GM21723 (cell line): ENCODE measurements around the gene PTAR1.
"Not testable (repeated sequence)": the region's sequence is repeated elsewhere in the genome, so short reads cannot be mapped to it uniquely, and the experiment has no call there.

Experiments
- ATAC-seq: cut with Tn5 transposase; IDR thresholded peaks from one replicate; pipeline ENCODE4 v1.9.1; 2021; ENCODE audit warnings: mild to moderate bottlenecking, moderate library complexity; ENCODE audit not compliant: unreplicated experiment

Gene PTAR1

GRCh38 chr9:69759421-69760277 is at the start of gene PTAR1:
TSS of gene PTAR1 (minus strand) at chr9:69760011. CDS start at chr9:69759938, 73 bp downstream.
- peak; percentile 90 for ATAC-seq

GRCh38 chr9:69809304-69809863 is 49.6 kb upstream of the PTAR1 start:
- ATAC-seq = no peak

GRCh38 chr9:69806627-69807026 is 46.8 kb upstream of the PTAR1 start:
- ATAC-seq = no peak

GRCh38 chr9:69805962-69806515 is 46.2 kb upstream of the PTAR1 start:
- no peak for ATAC-seq

- no peak for ATAC-seq
Measured at GRCh38 chr9:69801989-69802388, 42.2 kb upstream of the PTAR1 start.

- ATAC-seq = not testable (repeated sequence)
Measured at GRCh38 chr9:69800027-69800426, 40.2 kb upstream of the PTAR1 start.

GRCh38 chr9:69799521-69799920 is 39.7 kb upstream of the PTAR1 start:
- ATAC-seq = not testable (repeated sequence)

- no peak for ATAC-seq
Measured at GRCh38 chr9:69798744-69799143, 38.9 kb upstream of the PTAR1 start.

GRCh38 chr9:69797675-69798074 is 37.9 kb upstream of the PTAR1 start:
- ATAC-seq = no peak

- no peak for ATAC-seq
Measured at GRCh38 chr9:69794356-69794755, 34.5 kb upstream of the PTAR1 start.

GRCh38 chr9:69785757-69786156 is 25.9 kb upstream of the PTAR1 start:
- ATAC-seq = no peak

- no peak for ATAC-seq
Measured at GRCh38 chr9:69773258-69773657, 13.4 kb upstream of the PTAR1 start.

GRCh38 chr9:69771775-69772418 is 12.1 kb upstream of the PTAR1 start:
- ATAC-seq = no peak

- no peak for ATAC-seq
Measured at GRCh38 chr9:69768716-69769115, 8.9 kb upstream of the PTAR1 start.

GRCh38 chr9:69768101-69768500 is 8.3 kb upstream of the PTAR1 start:
- no peak for ATAC-seq

GRCh38 chr9:69763862-69764261 is 4.1 kb upstream of the PTAR1 start:
- not testable (repeated sequence) for ATAC-seq

- no peak for ATAC-seq
Measured at GRCh38 chr9:69762527-69762926, 2.7 kb upstream of the PTAR1 start.

- ATAC-seq = peak; percentile 11
Measured at GRCh38 chr9:69760278-69760610, 433 bp upstream of the PTAR1 start.

- peak; percentile 8 for ATAC-seq
Measured at GRCh38 chr9:69759021-69759420, 790 bp downstream of the PTAR1 start.

GRCh38 chr9:69757996-69758675 is 1.7 kb downstream of the PTAR1 start:
- ATAC-seq = no peak

- ATAC-seq = no peak
Measured at GRCh38 chr9:69755205-69755604, 4.6 kb downstream of the PTAR1 start.
